ENCODE data around the gene NHLRC2. TPM values are rescaled to one million over a fixed set of nuclear protein-coding genes. Genes with fewer than 3 reads are reported as not detected.

The NHLRC2 gene
- total RNA-seq, 6 experiments from 2014 or later: 24.0 to 27.4 (median 25.9) TPM

DNA sequence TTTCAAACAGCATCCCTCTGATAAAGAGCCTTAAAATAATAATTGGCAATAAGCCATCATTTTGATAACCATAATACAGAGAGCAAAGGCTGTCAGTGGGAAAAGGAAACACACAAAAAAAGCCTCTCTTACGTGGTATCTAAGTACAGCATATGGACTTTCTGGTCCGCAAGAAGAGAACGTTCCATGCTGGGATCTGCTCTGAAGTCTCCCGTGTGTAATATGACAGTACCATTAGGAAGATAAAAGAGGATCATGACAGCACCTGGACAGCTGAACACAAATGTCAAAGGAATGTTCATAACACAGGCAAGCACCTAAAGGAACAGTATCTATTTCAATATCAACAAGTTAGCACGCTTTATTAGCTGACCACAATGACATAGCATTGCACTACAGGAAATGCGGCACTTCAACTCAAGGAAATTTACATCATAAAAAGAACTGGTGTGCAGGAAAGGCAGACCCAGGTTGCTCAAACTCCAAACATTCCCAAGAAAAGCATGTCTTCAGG, 10.4 kb upstream of the NHLRC2 start:
- Mint-ChIP-seq H3K9me3 (no peaks in the 10 kb centered on the region), H3K27ac (no peak overlapping the region), H3K27me3 (ENCODE audit: insufficient read depth) (no peaks in the 10 kb centered on the region), H3K4me1 (ENCODE audit: low read depth) (no peaks in the 10 kb centered on the region), H3K36me3 (ENCODE audit: low read depth) (0 out of 2 replicates have a peak, but pooled peaks cover 4% of the 10 kb centered on the region), H3K4me3 (no peak overlapping the region)
- no peak for DNase-seq
- TF ChIP-seq, protein P1, sequence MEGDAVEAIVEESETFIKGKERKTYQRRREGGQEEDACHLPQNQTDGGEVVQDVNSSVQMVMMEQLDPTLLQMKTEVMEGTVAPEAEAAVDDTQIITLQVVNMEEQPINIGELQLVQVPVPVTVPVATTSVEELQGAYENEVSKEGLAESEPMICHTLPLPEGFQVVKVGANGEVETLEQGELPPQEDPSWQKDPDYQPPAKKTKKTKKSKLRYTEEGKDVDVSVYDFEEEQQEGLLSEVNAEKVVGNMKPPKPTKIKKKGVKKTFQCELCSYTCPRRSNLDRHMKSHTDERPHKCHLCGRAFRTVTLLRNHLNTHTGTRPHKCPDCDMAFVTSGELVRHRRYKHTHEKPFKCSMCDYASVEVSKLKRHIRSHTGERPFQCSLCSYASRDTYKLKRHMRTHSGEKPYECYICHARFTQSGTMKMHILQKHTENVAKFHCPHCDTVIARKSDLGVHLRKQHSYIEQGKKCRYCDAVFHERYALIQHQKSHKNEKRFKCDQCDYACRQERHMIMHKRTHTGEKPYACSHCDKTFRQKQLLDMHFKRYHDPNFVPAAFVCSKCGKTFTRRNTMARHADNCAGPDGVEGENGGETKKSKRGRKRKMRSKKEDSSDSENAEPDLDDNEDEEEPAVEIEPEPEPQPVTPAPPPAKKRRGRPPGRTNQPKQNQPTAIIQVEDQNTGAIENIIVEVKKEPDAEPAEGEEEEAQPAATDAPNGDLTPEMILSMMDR (IDR thresholded peaks at IDR 0.05): no peak

DNA sequence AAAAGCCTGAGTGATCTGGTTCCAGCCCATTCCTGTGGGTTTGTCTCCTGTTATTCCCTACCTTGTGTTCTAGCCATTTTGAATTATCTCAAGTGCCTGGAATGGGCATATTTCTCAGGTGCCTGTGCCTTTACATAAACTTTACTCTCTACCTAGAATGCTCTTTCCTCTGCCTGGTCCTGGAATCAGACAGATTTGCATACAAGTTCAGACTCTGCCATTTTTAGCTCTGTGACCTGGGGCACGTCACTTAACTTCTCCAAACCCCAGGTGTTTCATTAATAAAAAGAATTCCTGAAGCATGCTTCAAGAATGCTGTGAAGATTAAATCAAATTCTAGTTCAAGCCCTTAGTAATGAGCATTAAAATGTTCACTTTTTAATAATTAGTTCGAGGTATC, 8.4 kb upstream of the NHLRC2 start:
- Mint-ChIP-seq H3K27ac (no peak overlapping the region), H3K9me3 (no peaks in the 10 kb centered on the region), H3K4me3 (no peak overlapping the region), H3K36me3 (ENCODE audit: low read depth) (no peaks in the 10 kb centered on the region), H3K27me3 (ENCODE audit: insufficient read depth) (no peaks in the 10 kb centered on the region), H3K4me1 (ENCODE audit: low read depth) (no peaks in the 10 kb centered on the region)
- TF ChIP-seq, protein P1 (IDR thresholded peaks at IDR 0.05): no peak
- DNase-seq: no peak

DNA sequence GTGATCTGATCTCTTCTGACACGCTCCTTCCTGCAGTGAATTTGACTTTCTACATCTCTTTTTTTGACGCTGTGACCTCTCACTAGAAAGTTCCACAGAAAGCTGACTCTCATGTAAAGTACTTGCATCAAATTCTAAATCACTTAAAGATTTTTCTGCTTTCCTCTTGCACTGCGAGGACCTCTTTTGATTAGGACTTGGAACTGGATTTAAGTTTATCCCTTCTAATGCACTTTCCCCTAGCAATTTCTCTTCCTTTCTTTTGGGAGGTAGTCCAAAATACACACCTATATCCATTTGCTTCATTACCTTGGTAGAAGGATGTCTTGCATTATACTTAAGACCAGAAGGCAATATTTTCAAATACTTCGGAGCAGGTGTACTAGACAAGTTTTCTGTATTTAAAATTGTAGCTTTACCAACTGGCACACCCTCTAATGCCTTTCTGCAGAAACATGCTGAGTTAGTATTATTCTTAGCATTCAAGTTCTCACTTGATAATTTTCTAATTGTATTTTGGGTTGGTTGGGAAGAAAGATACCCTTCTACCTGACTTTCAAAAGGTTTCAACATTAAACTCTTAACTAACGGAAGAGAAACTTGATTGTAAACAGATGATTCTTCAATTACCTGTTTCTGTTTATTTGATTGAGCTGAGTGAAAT, 5.2 kb upstream of the NHLRC2 start:
- Mint-ChIP-seq H3K36me3 (ENCODE audit: low read depth) (no peaks in the 10 kb centered on the region), H3K27ac (no peak overlapping the region), H3K9me3 (no peaks in the 10 kb centered on the region), H3K4me1 (ENCODE audit: low read depth) (peaks cover 9% of the 10 kb centered on the region), H3K4me3 (no peak overlapping the region), H3K27me3 (ENCODE audit: insufficient read depth) (peaks cover 2% of the 10 kb centered on the region; the same call in 1 of the 2 replicates)
- TF ChIP-seq, protein P1 (IDR thresholded peaks at IDR 0.05): no peak
- DNase-seq: no peak

DNA sequence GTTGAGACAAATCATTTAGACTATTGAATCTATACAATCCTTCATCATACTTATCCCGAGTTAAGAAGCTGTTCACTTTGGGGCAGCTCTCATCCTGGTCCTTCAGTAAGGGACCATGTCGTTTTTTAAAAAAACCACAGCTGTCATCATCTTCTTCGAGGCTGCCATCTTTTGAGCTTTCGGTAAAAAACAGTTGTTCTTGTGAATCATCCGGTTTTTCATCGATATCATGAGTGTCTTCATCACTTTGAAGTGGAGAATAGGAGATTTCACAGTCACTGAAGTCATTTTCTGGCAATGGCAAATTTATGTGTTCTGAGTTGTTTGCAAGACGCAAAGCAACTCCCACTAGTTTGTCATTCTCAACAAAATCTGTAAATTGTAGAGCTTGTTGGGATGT, 4.5 kb upstream of the NHLRC2 start:
- no peak for DNase-seq
- TF ChIP-seq, protein P1 (IDR thresholded peaks at IDR 0.05): no peak
- no peak overlapping the region for H3K27ac Mint-ChIP-seq
- H3K4me3 Mint-ChIP-seq: no peak overlapping the region
- H3K4me1 Mint-ChIP-seq (ENCODE audit: low read depth): peaks cover 9% of the 10 kb centered on the region
- peaks cover 2% of the 10 kb centered on the region; the same call in 1 of the 2 replicates for H3K27me3 Mint-ChIP-seq (ENCODE audit: insufficient read depth)
- no peaks in the 10 kb centered on the region for H3K36me3 Mint-ChIP-seq (ENCODE audit: low read depth)
- no peaks in the 10 kb centered on the region for H3K9me3 Mint-ChIP-seq

DNA sequence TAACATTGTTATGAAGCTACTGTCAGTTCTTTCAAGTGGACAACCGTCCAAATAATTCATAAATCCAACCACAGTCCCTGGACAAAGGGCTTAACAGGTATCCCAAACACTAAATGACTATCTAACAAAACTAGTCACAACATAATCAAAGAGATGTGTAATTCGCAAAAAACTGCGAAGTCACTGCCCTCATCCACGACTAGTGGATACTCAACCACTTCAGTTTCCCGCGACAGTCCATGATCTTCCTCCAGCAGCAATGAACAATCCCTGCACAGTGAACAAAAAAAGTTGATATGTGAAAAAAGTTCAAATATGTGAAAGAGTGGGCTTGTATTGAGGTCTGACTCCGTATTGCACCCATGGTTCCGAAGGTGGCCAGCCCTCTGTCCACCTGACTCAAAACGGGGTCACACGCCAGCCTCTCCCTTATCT, 866 bp upstream of the NHLRC2 start:
- TF ChIP-seq, protein P1 (IDR thresholded peaks at IDR 0.05): no peak
- Mint-ChIP-seq H3K36me3 (ENCODE audit: low read depth) (no peaks in the 10 kb centered on the region), H3K9me3 (no peaks in the 10 kb centered on the region), H3K4me3 (peak overlapping the region; percentile 91), H3K4me1 (ENCODE audit: low read depth) (peaks cover 42% of the 10 kb centered on the region), H3K27ac (peak overlapping the region; percentile 97), H3K27me3 (ENCODE audit: insufficient read depth) (peaks cover 4% of the 10 kb centered on the region; the same call in 1 of the 2 replicates)
- DNase-seq: no peak
